SK-N-SH treated with all-trans-retinoic acid at 6 μM for 48 hours (cell line): ENCODE results near the gene LDB2.

Experiments
- ATAC-seq: fragments of 200-7000 bp; cut with Tn5 transposase; 3 replicates; pipeline ENCODE4 v1.9.1; 2020; ENCODE audit warnings: mild to moderate bottlenecking, moderate library complexity
- ARNTL ChIP-seq: fragments of 450-650 bp; formaldehyde crosslinking; IDR thresholded peaks from 2 replicates; pipeline ENCODE4 v1.5.0; 2020; ENCODE audit warnings: low read depth, mild to moderate bottlenecking, moderate library complexity, borderline replicate concordance
- BACH2 ChIP-seq: fragments of 250-450 bp; sonication (Bioruptor Pico); IDR thresholded peaks from 2 replicates; pipeline ENCODE4 v1.9.0; 2021; ENCODE audit warnings: mild to moderate bottlenecking, borderline replicate concordance
- CSDC2 ChIP-seq: fragments of 250-450 bp; sonication (Bioruptor Pico); IDR thresholded peaks from 2 replicates; pipeline ENCODE4 v1.5.0; 2020; ENCODE audit warnings: mild to moderate bottlenecking, moderate library complexity
- CSRNP3 ChIP-seq: fragments of 250-450 bp; sonication (Bioruptor Pico); IDR thresholded peaks from 2 replicates; pipeline ENCODE4 v1.5.1; 2021; ENCODE audit warnings: mild to moderate bottlenecking, moderate library complexity
- ESRRG ChIP-seq: fragments of 250-450 bp; sonication (Bioruptor Pico); IDR thresholded peaks from 2 replicates; pipeline ENCODE4 v1.6.1; 2021; ENCODE audit warnings: mild to moderate bottlenecking
- ISL1 ChIP-seq: fragments of 250-450 bp; sonication (Bioruptor Pico); IDR thresholded peaks from 2 replicates; pipeline ENCODE4 v2.1.2; 2022; ENCODE audit warnings: mild to moderate bottlenecking, moderate library complexity
- OSR1 ChIP-seq: fragments of 250-450 bp; sonication (Bioruptor Pico); IDR thresholded peaks from 2 replicates; pipeline ENCODE4 v1.8.0; 2022; ENCODE audit warnings: moderate library complexity, mild to moderate bottlenecking, inconsistent platforms
- PATZ1 ChIP-seq: fragments of 250-450 bp; sonication (Bioruptor Pico); IDR thresholded peaks from 2 replicates; pipeline ENCODE4 v1.8.0; 2020; ENCODE audit warnings: mild to moderate bottlenecking, moderate library complexity, borderline replicate concordance
- RARB ChIP-seq: fragments of 250-450 bp; sonication (Bioruptor Pico); IDR thresholded peaks from 2 replicates; pipeline ENCODE4 v1.8.0; 2021; ENCODE audit warnings: mild to moderate bottlenecking, moderate library complexity
- SNAI2 ChIP-seq: fragments of 250-450 bp; sonication (Bioruptor Pico); IDR thresholded peaks from 2 replicates; pipeline ENCODE4 v1.5.0; 2020; ENCODE audit warnings: mild to moderate bottlenecking, moderate library complexity
- TCF4 ChIP-seq: fragments of 250-450 bp; sonication (Bioruptor Pico); IDR thresholded peaks from 2 replicates; pipeline ENCODE4 v1.8.0; 2021; ENCODE audit warnings: mild to moderate bottlenecking, moderate library complexity, borderline replicate concordance
- TOX ChIP-seq: fragments of 250-450 bp; sonication (Bioruptor Pico); IDR thresholded peaks from 2 replicates; pipeline ENCODE4 v1.8.0; 2021; ENCODE audit warnings: mild to moderate bottlenecking, moderate library complexity, borderline replicate concordance
- ZC3H10 ChIP-seq: fragments of 250-450 bp; sonication (Bioruptor Pico); IDR thresholded peaks from 2 replicates; pipeline ENCODE4 v1.5.1; 2021; ENCODE audit warnings: mild to moderate bottlenecking, moderate library complexity
- ZFP30 ChIP-seq: fragments of 450-650 bp; formaldehyde crosslinking; IDR thresholded peaks from 2 replicates; pipeline ENCODE4 v1.5.0; 2022; ENCODE audit warnings: mild to moderate bottlenecking, moderate library complexity
- ZNF565 ChIP-seq: fragments of 450-650 bp; formaldehyde crosslinking; conservative IDR thresholded peaks from 2 replicates; pipeline ENCODE4 v1.5.0; 2020; ENCODE audit warnings: low read depth, mild to moderate bottlenecking, moderate library complexity
- ZNF70 ChIP-seq: fragments of 450-650 bp; formaldehyde crosslinking; IDR thresholded peaks from 2 replicates; pipeline ENCODE4 v1.5.0; 2020; ENCODE audit warnings: mild to moderate bottlenecking, moderate library complexity
- ZNF8 ChIP-seq: fragments of 450-650 bp; formaldehyde crosslinking; IDR thresholded peaks from 2 replicates; pipeline ENCODE4 v1.5.0; 2020; ENCODE audit warnings: mild to moderate bottlenecking, moderate library complexity
- TF ChIP-seq, protein P1 (sequence below): fragments of 250-450 bp; sonication (Bioruptor Pico); IDR thresholded peaks from 2 replicates; pipeline ENCODE4 v1.5.0; 2020; ENCODE audit warnings: mild to moderate bottlenecking, moderate library complexity
- TF ChIP-seq, protein P2 (sequence below): fragments of 250-450 bp; sonication (Bioruptor Pico); IDR thresholded peaks from 2 replicates; pipeline ENCODE4 v1.5.1; 2020; ENCODE audit warnings: low read depth, mild to moderate bottlenecking, moderate library complexity
- TF ChIP-seq, protein P3 (sequence below): fragments of 250-450 bp; sonication (Bioruptor Pico); IDR thresholded peaks from 2 replicates; pipeline ENCODE4 v1.8.0; 2021; ENCODE audit warnings: low read depth, mild to moderate bottlenecking, moderate library complexity, borderline replicate concordance

Gene LDB2

GRCh38 chr4:16834814-16835213 is 63.6 kb downstream of the LDB2 start:
- TF ChIP-seq BACH2 (no peak), SNAI2 (CRISPR knock-in tag) (no peak), ISL1 (no peak), ARNTL (CRISPR knock-in tag) (no peak), ZNF565 (CRISPR knock-in tag) (no peak), CSDC2 (no peak), ZNF8 (no peak)
- TF ChIP-seq, protein P1, sequence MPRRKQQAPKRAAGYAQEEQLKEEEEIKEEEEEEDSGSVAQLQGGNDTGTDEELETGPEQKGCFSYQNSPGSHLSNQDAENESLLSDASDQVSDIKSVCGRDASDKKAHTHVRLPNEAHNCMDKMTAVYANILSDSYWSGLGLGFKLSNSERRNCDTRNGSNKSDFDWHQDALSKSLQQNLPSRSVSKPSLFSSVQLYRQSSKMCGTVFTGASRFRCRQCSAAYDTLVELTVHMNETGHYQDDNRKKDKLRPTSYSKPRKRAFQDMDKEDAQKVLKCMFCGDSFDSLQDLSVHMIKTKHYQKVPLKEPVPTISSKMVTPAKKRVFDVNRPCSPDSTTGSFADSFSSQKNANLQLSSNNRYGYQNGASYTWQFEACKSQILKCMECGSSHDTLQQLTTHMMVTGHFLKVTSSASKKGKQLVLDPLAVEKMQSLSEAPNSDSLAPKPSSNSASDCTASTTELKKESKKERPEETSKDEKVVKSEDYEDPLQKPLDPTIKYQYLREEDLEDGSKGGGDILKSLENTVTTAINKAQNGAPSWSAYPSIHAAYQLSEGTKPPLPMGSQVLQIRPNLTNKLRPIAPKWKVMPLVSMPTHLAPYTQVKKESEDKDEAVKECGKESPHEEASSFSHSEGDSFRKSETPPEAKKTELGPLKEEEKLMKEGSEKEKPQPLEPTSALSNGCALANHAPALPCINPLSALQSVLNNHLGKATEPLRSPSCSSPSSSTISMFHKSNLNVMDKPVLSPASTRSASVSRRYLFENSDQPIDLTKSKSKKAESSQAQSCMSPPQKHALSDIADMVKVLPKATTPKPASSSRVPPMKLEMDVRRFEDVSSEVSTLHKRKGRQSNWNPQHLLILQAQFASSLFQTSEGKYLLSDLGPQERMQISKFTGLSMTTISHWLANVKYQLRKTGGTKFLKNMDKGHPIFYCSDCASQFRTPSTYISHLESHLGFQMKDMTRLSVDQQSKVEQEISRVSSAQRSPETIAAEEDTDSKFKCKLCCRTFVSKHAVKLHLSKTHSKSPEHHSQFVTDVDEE (CRISPR knock-in tag), result no peak
- TF ChIP-seq, all 23 proteins: peak for 0
- ATAC-seq, result no peak

DNA sequence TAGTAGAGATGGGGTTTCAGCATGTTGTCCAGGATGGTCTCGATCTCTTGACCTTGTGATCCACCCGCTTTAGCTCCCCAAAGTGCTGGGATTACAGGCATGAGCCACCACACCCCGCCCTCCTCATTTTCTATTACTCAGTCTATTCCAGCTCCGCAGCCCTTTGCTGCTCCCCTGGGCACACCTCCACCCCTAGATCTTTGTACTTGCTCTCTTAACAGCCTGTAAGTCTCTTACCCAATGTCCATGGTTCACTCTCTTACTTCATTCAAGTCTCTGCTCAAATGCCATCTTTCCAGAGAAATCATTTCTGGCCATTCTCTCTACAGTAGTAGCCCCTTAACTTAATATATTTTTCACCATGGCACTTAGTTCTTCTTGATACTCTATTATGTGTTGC is 64.7 kb downstream of the LDB2 start:
- no peak for ATAC-seq
- TF ChIP-seq OSR1 (CRISPR knock-in tag), result no peak
- no peak for TF ChIP-seq ZC3H10 (CRISPR knock-in tag)
- no peak for TF ChIP-seq TOX (CRISPR knock-in tag)
- TF ChIP-seq ZNF70, result no peak
- TF ChIP-seq, all 23 proteins: peak for 0

DNA sequence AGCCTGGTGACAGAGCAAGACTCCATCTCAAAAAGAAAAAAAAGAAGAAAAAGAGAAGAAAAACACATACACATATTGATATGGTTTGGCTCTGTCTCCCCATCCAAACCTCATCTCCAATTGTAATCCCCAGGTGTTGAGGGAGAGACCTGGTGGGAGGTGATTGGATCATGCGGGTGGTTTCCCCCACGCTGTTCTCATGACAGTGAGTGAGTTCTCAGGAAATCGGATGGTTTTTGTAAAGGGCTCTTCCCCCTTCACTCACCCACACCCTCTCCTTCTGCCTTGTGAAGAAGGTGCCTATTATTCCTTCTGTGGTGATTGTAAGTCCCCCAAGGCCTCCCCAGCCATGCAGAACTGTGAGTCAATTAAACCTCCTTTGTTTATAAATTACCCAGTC is 68.4 kb downstream of the LDB2 start:
- TF ChIP-seq TCF4 (no peak), ZNF70 (no peak), CSRNP3 (CRISPR knock-in tag) (no peak), ZC3H10 (CRISPR knock-in tag) (no peak), BACH2 (no peak)
- TF ChIP-seq, protein P2, sequence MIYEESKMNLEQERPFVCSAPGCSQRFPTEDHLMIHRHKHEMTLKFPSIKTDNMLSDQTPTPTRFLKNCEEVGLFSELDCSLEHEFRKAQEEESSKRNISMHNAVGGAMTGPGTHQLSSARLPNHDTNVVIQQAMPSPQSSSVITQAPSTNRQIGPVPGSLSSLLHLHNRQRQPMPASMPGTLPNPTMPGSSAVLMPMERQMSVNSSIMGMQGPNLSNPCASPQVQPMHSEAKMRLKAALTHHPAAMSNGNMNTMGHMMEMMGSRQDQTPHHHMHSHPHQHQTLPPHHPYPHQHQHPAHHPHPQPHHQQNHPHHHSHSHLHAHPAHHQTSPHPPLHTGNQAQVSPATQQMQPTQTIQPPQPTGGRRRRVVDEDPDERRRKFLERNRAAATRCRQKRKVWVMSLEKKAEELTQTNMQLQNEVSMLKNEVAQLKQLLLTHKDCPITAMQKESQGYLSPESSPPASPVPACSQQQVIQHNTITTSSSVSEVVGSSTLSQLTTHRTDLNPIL (CRISPR knock-in tag), result no peak
- TF ChIP-seq, all 23 proteins: peak for 0
- no peak for ATAC-seq

DNA sequence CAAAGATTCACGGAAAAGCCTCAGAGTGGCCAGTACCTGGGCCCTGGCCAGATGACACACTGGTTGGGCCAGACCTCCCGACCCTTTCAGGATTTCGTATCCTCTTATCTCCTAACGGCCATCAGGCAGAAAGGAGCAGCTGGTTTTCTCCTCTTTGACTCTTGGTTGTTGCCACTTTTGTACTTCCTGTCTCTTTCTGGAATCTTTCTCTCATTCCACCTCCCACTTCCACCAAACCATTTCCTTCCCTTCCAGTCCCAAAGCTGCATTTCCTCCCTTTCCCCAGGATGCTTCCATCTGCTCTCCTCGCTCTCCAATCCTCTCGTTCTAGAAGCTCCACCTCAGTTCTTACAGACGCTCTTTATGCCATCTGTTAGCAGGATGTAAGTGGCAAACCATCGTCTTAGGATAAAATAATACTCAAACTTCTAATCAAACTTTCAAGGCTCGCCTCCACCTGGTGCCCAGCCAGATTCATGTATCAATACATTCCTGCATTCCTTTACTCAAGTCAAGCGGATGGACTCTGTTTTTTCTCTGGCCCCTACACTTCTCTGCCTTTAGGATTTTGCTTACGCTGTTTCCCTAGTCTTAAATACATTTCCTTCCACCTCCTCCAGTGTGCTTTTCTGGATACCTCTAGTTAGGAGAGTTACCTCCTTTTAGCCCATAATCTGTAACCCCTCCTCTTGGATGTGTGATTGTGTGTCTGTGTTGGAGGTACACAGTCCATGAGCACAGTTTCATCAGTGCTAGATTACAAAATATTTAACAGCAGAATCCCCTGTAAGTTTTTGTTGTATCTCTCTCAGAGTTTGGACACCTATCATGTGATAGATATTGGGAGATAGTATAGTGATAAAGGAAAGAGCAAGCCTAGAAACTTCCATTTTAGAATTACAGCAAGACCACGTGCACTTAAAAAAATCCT is 70.4 kb downstream of the LDB2 start:
- TF ChIP-seq CSDC2 (no peak), PATZ1 (CRISPR knock-in tag) (no peak), ARNTL (CRISPR knock-in tag) (no peak), ZC3H10 (CRISPR knock-in tag) (no peak), RARB (CRISPR knock-in tag) (no peak), BACH2 (no peak), ZFP30 (CRISPR knock-in tag) (no peak), ESRRG (CRISPR knock-in tag) (no peak)
- ATAC-seq, result no peak

DNA sequence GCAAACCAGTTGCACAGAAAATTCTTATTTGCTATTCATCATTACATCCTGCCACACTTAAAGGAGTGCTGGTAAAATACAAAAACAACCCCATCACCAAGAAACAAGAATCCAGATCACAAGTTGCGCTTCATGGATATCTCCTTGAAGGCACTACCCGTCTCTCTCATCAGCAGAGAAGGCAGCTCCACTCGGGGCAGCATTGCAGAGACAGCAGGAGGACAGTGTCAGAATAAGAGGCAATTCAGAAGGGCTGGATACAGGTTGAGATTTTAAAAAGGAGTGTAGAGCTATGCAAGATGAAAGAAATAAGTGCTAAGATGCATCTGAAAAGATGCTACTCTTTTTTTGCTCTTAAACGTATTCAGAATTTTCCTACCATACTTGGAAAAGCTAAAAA is 71.4 kb downstream of the LDB2 start:
- no peak for ATAC-seq
- TF ChIP-seq ISL1, result no peak
- TF ChIP-seq ZFP30 (CRISPR knock-in tag), result no peak
- no peak for TF ChIP-seq ZNF70
- TF ChIP-seq, protein P2 (CRISPR knock-in tag), result no peak
- TF ChIP-seq ZNF8, result no peak
- TF ChIP-seq ESRRG (CRISPR knock-in tag), result no peak
- TF ChIP-seq, protein P3, sequence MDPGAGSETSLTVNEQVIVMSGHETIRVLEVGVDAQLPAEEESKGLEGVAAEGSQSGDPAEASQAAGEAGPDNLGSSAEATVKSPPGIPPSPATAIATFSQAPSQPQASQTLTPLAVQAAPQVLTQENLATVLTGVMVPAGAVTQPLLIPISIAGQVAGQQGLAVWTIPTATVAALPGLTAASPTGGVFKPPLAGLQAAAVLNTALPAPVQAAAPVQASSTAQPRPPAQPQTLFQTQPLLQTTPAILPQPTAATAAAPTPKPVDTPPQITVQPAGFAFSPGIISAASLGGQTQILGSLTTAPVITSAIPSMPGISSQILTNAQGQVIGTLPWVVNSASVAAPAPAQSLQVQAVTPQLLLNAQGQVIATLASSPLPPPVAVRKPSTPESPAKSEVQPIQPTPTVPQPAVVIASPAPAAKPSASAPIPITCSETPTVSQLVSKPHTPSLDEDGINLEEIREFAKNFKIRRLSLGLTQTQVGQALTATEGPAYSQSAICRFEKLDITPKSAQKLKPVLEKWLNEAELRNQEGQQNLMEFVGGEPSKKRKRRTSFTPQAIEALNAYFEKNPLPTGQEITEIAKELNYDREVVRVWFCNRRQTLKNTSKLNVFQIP (CRISPR knock-in tag), result no peak
- TF ChIP-seq RARB (CRISPR knock-in tag), result no peak
- no peak for TF ChIP-seq ZC3H10 (CRISPR knock-in tag)
- TF ChIP-seq ZNF565 (CRISPR knock-in tag), result no peak
- TF ChIP-seq CSRNP3 (CRISPR knock-in tag), result no peak
